Stimulated activated CD4-positive, alpha-beta T cell treated with anti-CD3 and anti-CD28 coated beads, Interleukin-4, amount 100 ng/mL, for 1 hour (primary cell): Measurements from ENCODE around the gene SRP68.
"Not testable (repeated sequence)": the region's sequence is repeated elsewhere in the genome, so short reads cannot be mapped to it uniquely, and the experiment has no call there.

Experiments used
- DNase-seq: peaks from one replicate; pipeline ENCODE4 v3.0.0-alpha.2; 2020

The SRP68 gene

DNA sequence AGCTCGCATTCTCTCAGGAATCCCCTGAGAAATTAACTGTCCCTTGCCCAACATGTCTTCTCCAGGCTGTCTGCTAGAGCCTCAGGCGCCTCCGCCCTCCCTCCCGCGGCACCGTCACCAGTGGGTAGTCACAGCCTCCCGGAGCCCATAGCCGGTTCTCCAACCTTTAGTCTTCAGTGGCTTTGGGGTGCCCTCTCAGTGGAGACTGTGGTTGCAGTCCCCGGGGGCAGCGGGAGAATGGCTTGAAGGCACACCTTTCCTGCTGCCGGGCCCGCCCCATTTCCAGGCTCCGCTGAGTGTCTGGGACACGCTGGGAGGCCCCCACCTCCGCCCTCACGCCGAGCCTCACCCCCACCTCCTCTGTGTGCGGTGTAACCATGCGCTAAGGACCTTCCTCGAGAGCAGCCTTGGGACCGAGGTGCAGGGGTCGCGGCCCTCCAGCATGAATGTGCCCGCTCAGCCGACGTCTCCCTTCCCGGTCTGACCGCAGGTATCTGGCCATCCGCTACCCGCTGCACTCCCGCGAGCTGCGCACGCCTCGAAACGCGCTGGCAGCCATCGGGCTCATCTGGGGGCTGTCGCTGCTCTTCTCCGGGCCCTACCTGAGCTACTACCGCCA, 3.9 kb upstream of the SRP68 start:
- no peak for DNase-seq

- peak; percentile 35 for DNase-seq
Observed at GRCh38 chr17:76075364-76076145, 3.2 kb upstream of the SRP68 start.

- DNase-seq = no peak
Observed at GRCh38 chr17:76074390-76075363, 2.4 kb upstream of the SRP68 start, which contains the start of gene GALR2. Gene GALR2, plus strand, starts transcription at chr17:76074781. Its CDS starts 103 bp downstream, at chr17:76074884.

DNA sequence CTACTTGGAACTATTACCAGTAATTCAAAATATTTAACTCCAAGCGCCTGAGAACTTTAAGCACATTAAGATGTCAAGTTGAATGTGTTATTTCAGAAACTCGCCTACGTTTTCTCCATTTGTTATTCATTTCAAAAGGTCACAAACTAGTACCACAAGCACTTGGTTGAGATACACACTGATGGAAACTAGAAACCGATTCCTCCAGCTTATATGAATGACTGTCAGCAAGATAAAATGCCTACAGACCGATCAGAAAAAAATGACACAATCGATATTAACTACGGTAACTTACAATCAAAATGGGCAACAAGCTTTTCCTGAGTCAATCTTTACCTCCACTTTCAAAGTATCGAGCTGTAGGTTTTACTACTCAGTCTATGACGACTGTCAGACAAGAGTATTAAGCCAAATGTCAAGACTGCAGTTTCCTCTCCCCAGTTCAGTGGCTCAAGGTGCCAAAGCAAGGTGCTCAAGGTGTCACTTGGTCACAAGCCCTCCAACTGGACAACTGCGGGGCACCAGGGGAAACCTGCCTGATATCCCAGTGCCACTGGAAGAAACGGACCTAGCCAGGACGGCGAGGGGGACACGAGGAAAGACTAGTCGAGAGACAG, 678 bp downstream of the SRP68 start:
- DNase-seq = peak; percentile 27

GRCh38 chr17:76065775-76066174, 6.5 kb downstream of the SRP68 start:
- DNase-seq = no peak

- peak; percentile 50 for DNase-seq
Observed at GRCh38 chr17:76063875-76064546, 8.3 kb downstream of the SRP68 start.

DNA sequence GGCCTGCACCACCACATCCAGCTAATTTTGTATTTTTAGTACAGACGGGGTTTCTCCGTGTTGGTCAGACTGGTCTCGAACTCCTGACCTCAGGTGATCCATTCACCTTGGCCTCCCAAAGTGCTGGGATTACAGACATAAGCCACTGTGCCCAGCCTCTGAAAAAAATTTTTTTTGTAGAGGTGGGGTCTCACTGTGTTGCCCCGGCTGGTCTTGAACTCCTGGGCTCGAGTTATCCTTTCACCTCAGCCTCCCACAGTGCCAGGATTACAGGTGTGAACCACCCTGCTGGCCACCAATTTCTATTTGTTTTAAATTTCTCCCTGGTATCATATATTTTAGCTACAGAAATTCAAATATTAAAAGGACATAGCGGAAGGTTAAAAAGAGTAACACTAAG, 14.1 kb downstream of the SRP68 start:
- not testable (repeated sequence) for DNase-seq

GRCh38 chr17:76056882-76057281, 15.4 kb downstream of the SRP68 start:
- DNase-seq = no peak

- no peak for DNase-seq
Observed at GRCh38 chr17:76054112-76054476, 18.2 kb downstream of the SRP68 start.

- peak; percentile 30 for DNase-seq
Observed at GRCh38 chr17:76053246-76054111, 18.8 kb downstream of the SRP68 start.

DNA sequence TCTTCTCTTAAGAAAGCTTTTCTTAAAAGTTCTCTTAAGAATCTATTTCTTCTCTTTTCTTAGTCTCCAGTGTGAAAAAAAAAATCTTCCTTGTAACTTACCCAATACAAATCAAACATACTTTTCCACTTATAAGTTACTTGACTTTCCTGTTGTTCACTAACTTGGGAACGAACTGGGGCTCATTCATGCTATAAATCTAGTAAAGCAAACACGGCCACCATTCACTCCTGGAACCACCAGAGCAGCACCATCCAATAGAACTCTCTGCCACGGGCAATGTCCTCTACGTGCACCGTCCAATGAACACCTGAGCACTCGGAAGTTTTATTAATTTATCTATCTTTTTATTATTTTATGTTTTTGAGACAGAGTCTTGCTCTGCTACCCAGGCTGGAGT, 20.8 kb downstream of the SRP68 start:
- DNase-seq = no peak

- DNase-seq = no peak
Observed at GRCh38 chr17:76050538-76051467, 21.5 kb downstream of the SRP68 start.

DNA sequence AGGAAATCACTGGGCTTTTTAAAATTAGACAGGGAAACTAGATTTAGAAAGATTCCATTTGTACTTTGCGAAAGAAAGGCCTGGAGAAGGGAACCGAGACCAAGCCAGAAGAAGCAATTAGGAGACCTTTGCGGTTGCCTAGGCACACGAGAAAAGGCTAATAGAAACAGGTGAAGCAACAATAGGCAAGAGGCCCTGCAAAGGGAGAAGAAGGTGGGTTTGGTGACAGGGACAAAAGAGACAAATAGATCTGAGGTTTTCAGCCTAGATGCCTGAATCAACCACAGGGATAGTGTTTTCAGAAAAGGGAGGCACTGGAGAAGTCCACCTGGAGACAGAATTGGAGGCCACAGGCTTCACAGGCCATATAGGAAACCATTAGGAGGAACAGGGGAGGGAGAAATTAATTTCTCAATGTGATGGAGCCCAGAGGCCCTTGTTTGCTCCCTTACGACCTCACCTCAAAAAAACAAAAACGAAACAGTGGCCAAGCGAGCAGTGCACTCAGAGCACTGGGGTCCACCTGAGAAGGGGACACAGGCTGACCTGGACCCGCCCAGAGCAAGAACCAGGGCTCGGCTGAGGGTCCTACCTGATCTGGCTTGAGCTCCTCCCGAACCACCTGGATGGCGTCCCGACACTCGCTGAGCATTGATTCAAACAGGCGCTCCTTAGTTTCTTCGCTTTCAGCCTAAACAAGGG, 22.3 kb downstream of the SRP68 start:
- no peak for DNase-seq

- no peak for DNase-seq
Observed at GRCh38 chr17:76049239-76049638, 23.1 kb downstream of the SRP68 start.

DNA sequence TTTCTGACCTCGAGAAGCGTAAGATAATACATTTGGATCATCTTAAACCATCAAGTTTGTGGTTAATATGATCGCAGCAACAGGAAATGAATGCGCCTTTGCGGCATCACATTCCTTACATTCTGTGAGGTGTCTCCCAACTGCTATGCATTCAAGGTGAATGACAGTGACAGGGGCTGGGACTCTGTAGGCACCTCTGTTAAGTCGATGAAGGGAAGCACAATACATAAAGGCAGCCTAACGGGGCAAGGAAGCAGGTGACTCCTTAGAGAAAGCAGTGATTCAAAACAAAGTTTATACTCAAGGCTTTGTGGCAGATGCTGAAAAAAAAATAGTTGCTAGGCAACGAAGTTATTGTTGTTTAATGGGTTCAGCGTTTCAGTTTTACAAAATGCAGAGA, 23.6 kb downstream of the SRP68 start:
- no peak for DNase-seq

GRCh38 chr17:76048025-76048605, 24.2 kb downstream of the SRP68 start:
- no peak for DNase-seq

DNA sequence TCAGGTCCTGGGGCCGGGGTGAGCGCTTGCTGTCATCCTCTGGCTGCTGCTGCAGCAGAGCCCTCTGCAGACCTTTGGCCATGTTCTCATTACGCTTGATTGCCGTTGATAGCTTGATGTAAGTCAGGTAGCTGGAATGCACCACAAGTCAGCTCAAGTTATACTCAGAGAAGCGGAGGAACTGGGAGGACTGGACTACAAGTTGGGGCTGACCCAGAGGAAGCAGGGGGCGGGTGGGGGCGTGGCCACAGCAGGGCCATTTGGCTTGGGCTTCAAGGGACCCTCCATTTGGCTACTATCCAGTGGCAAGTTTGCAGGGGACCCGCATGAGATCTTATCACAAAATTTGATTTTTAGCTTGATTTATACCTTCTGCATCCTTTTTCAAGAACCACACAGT, 26.3 kb downstream of the SRP68 start:
- DNase-seq = no peak

DNA sequence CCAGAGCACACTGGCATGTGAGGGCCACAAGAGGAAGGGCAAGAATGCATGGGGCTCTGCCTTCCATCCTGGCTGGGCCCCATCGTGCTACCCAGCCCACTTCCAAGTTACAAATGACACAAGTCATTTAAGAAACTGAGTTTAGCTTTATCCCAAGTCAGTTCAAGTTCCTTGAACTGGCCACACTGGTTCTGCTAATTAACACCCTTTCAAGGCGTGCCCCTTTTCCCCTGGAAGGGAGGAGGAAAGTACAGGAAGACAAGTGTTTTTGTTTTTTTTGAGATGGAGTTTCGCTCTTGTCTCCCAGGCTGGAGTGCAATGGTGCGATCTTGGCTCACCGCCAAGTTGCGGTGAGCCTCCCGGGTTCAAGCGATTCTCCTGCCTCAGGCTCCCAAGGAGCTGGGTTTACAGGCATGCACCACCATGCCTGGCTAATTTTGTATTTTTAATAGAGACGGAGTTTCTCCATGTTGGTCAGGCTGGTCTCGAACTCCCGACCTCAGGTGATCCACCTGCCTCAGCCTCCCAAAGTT, 27.8 kb downstream of the SRP68 start:
- not testable (repeated sequence) for DNase-seq

- DNase-seq = not testable (repeated sequence)
Observed at GRCh38 chr17:76042868-76043267, 29.4 kb downstream of the SRP68 start.
